IMR-90 (cell line): ENCODE results near the gene PKD1L1. TPM values are rescaled to one million over a fixed set of nuclear protein-coding genes. Genes with fewer than 3 reads are reported as not detected.

Experiments used
- ATAC-seq: fragments of 200-7000 bp; cut with Tn5 transposase; 2 replicates; pipeline ENCODE4 v1.9.1; 2020; ENCODE audit warnings: low read depth, mild to moderate bottlenecking, moderate library complexity
- BruUV-seq: library from RNA; stranded (reverse); fragments of 400-500 nt; replicated peaks from 2 replicates; lab custom pipeline; 2021; lab: Mats Ljungman, UMichigan
- CTCF ChIA-PET: fragments of 300-600 bp; formaldehyde crosslinking; extraction: SDS; loops from one replicate; lab custom pipeline; 2021; ENCODE audit warnings: antibody characterized with exemption; lab: Yijun Ruan, JAX
- POLR2A ChIA-PET: fragments of 300-600 bp; sonication (Branson Sonifier 250); formaldehyde crosslinking; loops from one replicate; lab custom pipeline; 2022; ENCODE audit warnings: antibody characterized with exemption; ENCODE audit not compliant: unreplicated experiment; lab: Charles Lee
- DNase-seq: peaks from one replicate; pipeline ENCODE4 v3.0.0; 2013
- H2AFZ ChIP-seq: replicated peaks from 2 replicates; pipeline ENCODE3; 2013; ENCODE audit warnings: low read length, mild to moderate bottlenecking; ENCODE audit not compliant: poor library complexity
- H2AK5ac ChIP-seq: 2 replicates; pipeline ENCODE4 v1.6.1; 2013; ENCODE audit warnings: low read depth, low read length, inconsistent platforms
- H2AK9ac ChIP-seq: replicated peaks from 2 replicates; pipeline ENCODE3; 2013; ENCODE audit warnings: mild to moderate bottlenecking, low read depth, low read length, moderate library complexity; ENCODE audit not compliant: poor library complexity
- H2BK120ac ChIP-seq: 2 replicates; pipeline ENCODE4 v1.6.1; 2013; ENCODE audit warnings: low read depth, low read length, inconsistent platforms
- H2BK15ac ChIP-seq: 3 replicates; pipeline ENCODE4 v1.6.1; 2013; ENCODE audit warnings: low read depth, low read length, inconsistent platforms
- H2BK20ac ChIP-seq: 2 replicates; pipeline ENCODE4 v1.6.1; 2013; ENCODE audit warnings: low read depth, mild to moderate bottlenecking, inconsistent platforms, low read length, moderate library complexity
- H2BK5ac ChIP-seq: 2 replicates; pipeline ENCODE4 v1.6.1; 2013; ENCODE audit warnings: mild to moderate bottlenecking, low read depth, low read length, inconsistent platforms; ENCODE audit not compliant: poor library complexity, severe bottlenecking
- H3K14ac ChIP-seq: replicated peaks from 2 replicates; pipeline ENCODE4 v1.6.1; 2013; ENCODE audit warnings: low read depth, low read length, inconsistent platforms
- H3K18ac ChIP-seq: 2 replicates; pipeline ENCODE4 v1.6.1; 2013; ENCODE audit warnings: low read depth, low read length, control low read depth
- H3K23ac ChIP-seq: 2 replicates; pipeline ENCODE4 v1.6.1; 2013; ENCODE audit warnings: low read depth, low read length, inconsistent platforms
- H3K27ac ChIP-seq: 2 replicates; pipeline ENCODE4 v1.5.1; 2013; ENCODE audit warnings: mild to moderate bottlenecking, control low read depth, low read length; ENCODE audit not compliant: insufficient read depth
- H3K27me3 ChIP-seq: 2 replicates; pipeline ENCODE4 v1.6.1; 2013; ENCODE audit warnings: low read length; ENCODE audit not compliant: control insufficient read depth, insufficient read depth
- H3K36me3 ChIP-seq: 2 replicates; pipeline ENCODE4 v1.6.1; 2013; ENCODE audit warnings: low read length, mixed read lengths; ENCODE audit not compliant: control insufficient read depth, insufficient read depth
- H3K4ac ChIP-seq: 2 replicates; pipeline ENCODE4 v1.6.1; 2013; ENCODE audit warnings: low read depth, low read length, inconsistent platforms
- H3K4me1 ChIP-seq: 2 replicates; pipeline ENCODE4 v1.6.1; 2013; ENCODE audit warnings: low read length, mixed read lengths; ENCODE audit not compliant: control insufficient read depth, insufficient read depth
- H3K4me2 ChIP-seq: 2 replicates; pipeline ENCODE4 v1.6.1; 2013; ENCODE audit warnings: low read depth, mild to moderate bottlenecking, control low read depth, low read length, moderate library complexity
- H3K4me3 ChIP-seq: 2 replicates; pipeline ENCODE4 v1.5.1; 2013; ENCODE audit warnings: low read depth, mild to moderate bottlenecking, control low read depth, low read length, moderate library complexity; ENCODE audit not compliant: insufficient read depth
- H3K56ac ChIP-seq: 2 replicates; pipeline ENCODE4 v1.6.1; 2013; ENCODE audit warnings: low read length, inconsistent platforms; ENCODE audit not compliant: insufficient read depth; ENCODE audit errors: extremely low read depth
- H3K79me1 ChIP-seq, 2 experiments: 2 replicates each; pipeline ENCODE4 v1.6.1; 2013; ENCODE audit warnings: low read length in 2 of 2, inconsistent platforms in 1 of 2, low read depth in 1 of 2
- H3K9ac ChIP-seq: 2 replicates; pipeline ENCODE4 v1.6.1; 2013; ENCODE audit warnings: low read depth, low read length, control low read depth
- H3K9me1 ChIP-seq: 2 replicates; pipeline ENCODE4 v1.6.1; 2013; ENCODE audit warnings: low read length, inconsistent platforms; ENCODE audit not compliant: insufficient read depth
- H3K9me3 ChIP-seq: 2 replicates; pipeline ENCODE4 v1.6.1; 2013; ENCODE audit warnings: low read length; ENCODE audit not compliant: control insufficient read depth, insufficient read depth
- H4K20me1 ChIP-seq: 2 replicates; pipeline ENCODE4 v1.6.1; 2013; ENCODE audit warnings: low read length, inconsistent platforms; ENCODE audit not compliant: insufficient read depth
- H4K5ac ChIP-seq: 2 replicates; pipeline ENCODE4 v1.6.1; 2013; ENCODE audit warnings: mild to moderate bottlenecking, low read depth, low read length, control low read depth
- H4K8ac ChIP-seq, 2 experiments: 2 replicates each; pipeline ENCODE4 v1.6.1; 2013; ENCODE audit warnings: low read depth in 2 of 2, low read length in 2 of 2, control low read depth in 1 of 2, inconsistent platforms in 1 of 2
- H4K91ac ChIP-seq: 2 replicates; pipeline ENCODE4 v1.6.1; 2013; ENCODE audit warnings: low read depth, low read length, inconsistent platforms; ENCODE audit not compliant: insufficient read depth
- BHLHE40 ChIP-seq: fragments of 150-350 bp; IDR thresholded peaks from 2 replicates; pipeline ENCODE4 v1.6.1; 2016; ENCODE audit warnings: mild to moderate bottlenecking, low read depth, low read length
- CEBPB ChIP-seq: IDR thresholded peaks from 2 replicates; pipeline ENCODE4 v1.6.1; 2012; ENCODE audit warnings: low read depth, low read length, improper control_type of control experiment
- CHD1 ChIP-seq: IDR thresholded peaks from 2 replicates; pipeline ENCODE4 v1.6.1; 2012; ENCODE audit warnings: low read depth, low read length, improper control_type of control experiment
- FOS ChIP-seq: fragments of 150-350 bp; IDR thresholded peaks from 2 replicates; pipeline ENCODE4 v1.6.1; 2016; ENCODE audit warnings: low read depth, low read length
- MAFK ChIP-seq: IDR thresholded peaks from 2 replicates; pipeline ENCODE4 v1.6.1; 2012; ENCODE audit warnings: low read depth, low read length, improper control_type of control experiment
- MAZ ChIP-seq: IDR thresholded peaks from 2 replicates; pipeline ENCODE4 v1.6.1; 2012; ENCODE audit warnings: low read depth, mild to moderate bottlenecking, low read length, improper control_type of control experiment, moderate library complexity, borderline replicate concordance
- MXI1 ChIP-seq: IDR thresholded peaks from 2 replicates; pipeline ENCODE4 v1.6.1; 2012; ENCODE audit warnings: low read depth, mild to moderate bottlenecking, low read length, moderate library complexity, borderline replicate concordance
- NFE2L2 ChIP-seq: fragments of 150-350 bp; IDR thresholded peaks from 2 replicates; pipeline ENCODE4 v1.6.1; 2016; ENCODE audit warnings: low read depth, mild to moderate bottlenecking, low read length
- RAD21 ChIP-seq: IDR thresholded peaks from 2 replicates; pipeline ENCODE4 v1.6.1; 2012; ENCODE audit warnings: low read length, improper control_type of control experiment
- RCOR1 ChIP-seq: IDR thresholded peaks from 2 replicates; pipeline ENCODE4 v1.6.1; 2012; ENCODE audit warnings: mild to moderate bottlenecking, low read length, improper control_type of control experiment; ENCODE audit not compliant: insufficient replicate concordance
- RFX5 ChIP-seq: IDR thresholded peaks from 2 replicates; pipeline ENCODE4 v1.8.0; 2012; ENCODE audit warnings: low read depth, mild to moderate bottlenecking, low read length, moderate library complexity
- WGBS, 2 experiments: methylation state at CpG; one replicate each; pipeline versions ENCODE4 v1.1.5 to v1.1.7; 2013; ENCODE audit warnings: missing lambda C conversion rate in 2 of 2; ENCODE audit not compliant: insufficient read length in 1 of 2; ENCODE audit errors: extremely low coverage in 2 of 2; 5-methylcytosine and 5-hydroxymethylcytosine counted together
- dilution Hi-C: fragments of 300-500 bp; cut with HindIII; formaldehyde crosslinking; loops from one replicate; pipeline ENCODE4 v1.14.3; 2018; ENCODE audit warnings: low sequenced_read_pairs; ENCODE audit not compliant: unreplicated experiment
- in situ Hi-C: fragments of 300-500 bp; cut with MboI; formaldehyde crosslinking; loops from 3 replicates; pipeline ENCODE4 v1.14.3; 2019; ENCODE audit warnings: low sequenced_read_pairs, inconsistent platforms, mixed read lengths
- intact Hi-C: fragments of 100-400 bp; cut with micrococcal nuclease; formaldehyde crosslinking; loops from 2 replicates; pipeline ENCODE4 v1.10.0; 2022
- polyA plus RNA-seq, 3 experiments: library from polyadenylated mRNA; depleted of rRNA; stranded (reverse); fragments of >200 nt; gene quantifications; 2 replicates each; pipeline ENCODE4 v1.2.3, GENCODE V29; 2012; ENCODE audit warnings: low replicate concordance in 1 of 3
- total RNA-seq: library from RNA; depleted of rRNA; stranded (reverse); fragments of >200 nt; gene quantifications from 2 replicates; pipeline ENCODE4 v1.2.3, GENCODE V29; 2012
- TF ChIP-seq, protein P1 (sequence below): fragments of 150-350 bp; IDR thresholded peaks from 2 replicates; pipeline ENCODE4 v1.6.1; 2016; ENCODE audit warnings: low read depth, mild to moderate bottlenecking, low read length, moderate library complexity, borderline replicate concordance
- TF ChIP-seq, protein P2 (sequence below): conservative IDR thresholded peaks from 2 replicates; pipeline ENCODE4 v1.5.1; 2012; ENCODE audit warnings: mild to moderate bottlenecking, low read depth, low read length, improper control_type of control experiment

PKD1L1 gene
- total and polyA plus RNA-seq, 2 of the 4 experiments (the other 2 are of a cell fraction) = under 0.01 to 0.15 TPM

DNA sequence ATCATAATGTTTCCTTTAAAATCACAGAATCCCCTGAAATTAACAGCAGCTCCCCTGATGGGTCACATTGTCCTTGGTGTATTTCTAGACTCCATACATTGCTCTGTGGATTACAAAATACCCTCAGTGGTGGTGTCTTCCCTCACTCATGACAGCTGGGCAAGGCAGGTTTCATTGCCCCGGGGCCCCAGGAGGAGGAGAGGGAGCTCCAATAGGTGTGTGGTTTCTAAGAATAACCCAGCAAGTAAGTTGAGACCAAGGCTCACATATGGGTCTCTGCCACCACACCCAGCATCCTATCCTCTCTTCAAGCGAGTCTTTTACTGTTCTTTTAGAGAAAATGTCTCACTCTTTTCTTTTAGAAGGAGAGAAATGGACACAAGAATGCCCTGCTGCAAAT, 63.6 kb downstream of the PKD1L1 start:
- no TSS peak for BruUV-seq
- Histone ChIP-seq H3K23ac (no peak overlapping the region), H2BK120ac (no peak overlapping the region), H3K4me1 (no peaks in the 10 kb centered on the region), H3K36me3 (no peaks in the 10 kb centered on the region), H3K9me1 (no peaks in the 10 kb centered on the region), H4K5ac (no peak overlapping the region), H3K4ac (no peak overlapping the region), H3K9me3 (no peaks in the 10 kb centered on the region), H3K18ac (no peak overlapping the region), H2BK15ac (no peak overlapping the region), H4K91ac (no peak overlapping the region), H2AK5ac (no peak overlapping the region), H2AFZ (no peak overlapping the region), H4K8ac (no peak overlapping the region), H3K9ac (no peak overlapping the region), H3K4me2 (no peak overlapping the region), H2AK9ac (no peak overlapping the region), H3K56ac (no peak overlapping the region), H2BK5ac (no peak overlapping the region), H3K4me3 (no peak overlapping the region), H3K27ac (no peak overlapping the region), H4K20me1 (no peaks in the 10 kb centered on the region), H2BK20ac (no peak overlapping the region), H3K79me1 (no peaks in the 10 kb centered on the region), H3K14ac (no peak overlapping the region), H3K27me3 (peaks cover 53% of the 10 kb centered on the region)
- ChIA-PET POLR2A (no interaction called here), CTCF (no interaction called here)
- 40% methylated on average over 1 of the region's 2 CpGs; no CpG with 5 or more reads in 1 of the 2 experiments for WGBS, 2 experiments
- no peak for TF ChIP-seq CHD1
- TF ChIP-seq BHLHE40 = no peak
- TF ChIP-seq MAFK = no peak
- no peak for TF ChIP-seq NFE2L2
- TF ChIP-seq RFX5 = no peak
- no peak for TF ChIP-seq MAZ
- no peak for TF ChIP-seq RCOR1
- TF ChIP-seq RAD21 = no peak
- no peak for TF ChIP-seq FOS
- TF ChIP-seq MXI1 = no peak
- no peak for TF ChIP-seq CEBPB
- TF ChIP-seq, protein P1, sequence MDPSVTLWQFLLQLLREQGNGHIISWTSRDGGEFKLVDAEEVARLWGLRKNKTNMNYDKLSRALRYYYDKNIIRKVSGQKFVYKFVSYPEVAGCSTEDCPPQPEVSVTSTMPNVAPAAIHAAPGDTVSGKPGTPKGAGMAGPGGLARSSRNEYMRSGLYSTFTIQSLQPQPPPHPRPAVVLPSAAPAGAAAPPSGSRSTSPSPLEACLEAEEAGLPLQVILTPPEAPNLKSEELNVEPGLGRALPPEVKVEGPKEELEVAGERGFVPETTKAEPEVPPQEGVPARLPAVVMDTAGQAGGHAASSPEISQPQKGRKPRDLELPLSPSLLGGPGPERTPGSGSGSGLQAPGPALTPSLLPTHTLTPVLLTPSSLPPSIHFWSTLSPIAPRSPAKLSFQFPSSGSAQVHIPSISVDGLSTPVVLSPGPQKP = no peak
- TF ChIP-seq, protein P2, sequence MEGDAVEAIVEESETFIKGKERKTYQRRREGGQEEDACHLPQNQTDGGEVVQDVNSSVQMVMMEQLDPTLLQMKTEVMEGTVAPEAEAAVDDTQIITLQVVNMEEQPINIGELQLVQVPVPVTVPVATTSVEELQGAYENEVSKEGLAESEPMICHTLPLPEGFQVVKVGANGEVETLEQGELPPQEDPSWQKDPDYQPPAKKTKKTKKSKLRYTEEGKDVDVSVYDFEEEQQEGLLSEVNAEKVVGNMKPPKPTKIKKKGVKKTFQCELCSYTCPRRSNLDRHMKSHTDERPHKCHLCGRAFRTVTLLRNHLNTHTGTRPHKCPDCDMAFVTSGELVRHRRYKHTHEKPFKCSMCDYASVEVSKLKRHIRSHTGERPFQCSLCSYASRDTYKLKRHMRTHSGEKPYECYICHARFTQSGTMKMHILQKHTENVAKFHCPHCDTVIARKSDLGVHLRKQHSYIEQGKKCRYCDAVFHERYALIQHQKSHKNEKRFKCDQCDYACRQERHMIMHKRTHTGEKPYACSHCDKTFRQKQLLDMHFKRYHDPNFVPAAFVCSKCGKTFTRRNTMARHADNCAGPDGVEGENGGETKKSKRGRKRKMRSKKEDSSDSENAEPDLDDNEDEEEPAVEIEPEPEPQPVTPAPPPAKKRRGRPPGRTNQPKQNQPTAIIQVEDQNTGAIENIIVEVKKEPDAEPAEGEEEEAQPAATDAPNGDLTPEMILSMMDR = no peak
- no peak for DNase-seq
- no peak for ATAC-seq
- in situ Hi-C loops (no loop called here), dilution Hi-C loops (no loop called here), intact Hi-C loops (no loop called here)
